ENCODE data around the gene DSCAML1. TPM values are rescaled to one million over a fixed set of nuclear protein-coding genes. Genes with fewer than 3 reads are reported as not detected.
"Not testable (repeated sequence)": the region's sequence is repeated elsewhere in the genome, so short reads cannot be mapped to it uniquely, and the experiment has no call there.

Gene DSCAML1
- total RNA-seq, 1 experiment from 2014 or later = not detected

DNA sequence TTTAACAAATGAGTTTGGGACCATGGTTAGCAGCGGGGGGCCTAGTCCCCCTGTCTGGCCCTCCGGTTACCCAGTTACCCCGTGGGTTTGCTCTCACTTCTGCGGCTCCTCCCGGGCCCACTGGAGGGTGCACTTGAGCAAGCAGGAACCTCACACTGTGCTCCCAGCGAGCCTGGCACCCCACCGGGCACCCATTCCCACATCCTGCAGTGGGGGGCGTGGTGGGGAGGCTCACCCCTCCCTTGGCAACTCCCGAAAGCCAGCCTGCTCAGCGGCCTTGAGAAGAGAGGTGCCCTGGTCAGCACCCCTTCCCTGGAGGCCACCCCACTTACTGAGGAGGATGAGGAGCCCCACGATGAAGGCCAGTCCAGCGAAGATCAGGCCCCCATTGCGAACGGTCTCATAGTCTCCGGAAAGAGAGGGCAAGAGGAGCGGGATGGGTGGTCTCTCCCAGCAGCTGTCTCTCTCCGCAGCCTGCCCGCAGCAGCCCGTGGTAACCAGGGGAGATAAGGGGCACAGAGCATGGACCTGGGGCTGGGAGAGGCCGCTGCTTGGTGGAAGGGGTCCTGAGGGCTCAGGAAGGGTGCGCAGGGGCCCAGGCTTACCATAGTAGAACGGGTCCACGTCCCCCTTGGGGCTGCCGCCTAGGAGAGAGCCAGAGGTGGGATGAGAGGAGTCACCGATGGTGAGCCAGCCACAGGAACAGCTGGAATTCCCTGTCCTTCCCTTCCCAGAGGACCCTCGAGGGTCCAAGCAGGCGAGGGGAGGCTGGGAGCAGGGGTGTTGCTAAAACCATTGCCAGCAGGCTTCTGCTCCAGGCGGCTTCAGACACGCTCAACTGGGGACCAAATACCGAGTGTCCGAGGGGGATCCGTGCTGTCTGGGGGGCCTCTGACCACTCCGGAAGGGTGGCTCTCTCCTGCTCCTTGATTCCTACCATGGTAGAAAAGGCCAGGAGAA, 25.3 kb upstream of the DSCAML1 start:
- peak; percentile 36 for DNase-seq (ENCODE audit: low read depth, low spot score)
- in situ Hi-C loops (cut with HindIII; ENCODE audit: low pct_unique_long_range_greater_than_20kb, low sequenced_read_pairs) = loop anchor here (25.0 kb wide), 1 partner anchor 115 kb away; the partner anchor contains the start of gene TMPRSS13

DNA sequence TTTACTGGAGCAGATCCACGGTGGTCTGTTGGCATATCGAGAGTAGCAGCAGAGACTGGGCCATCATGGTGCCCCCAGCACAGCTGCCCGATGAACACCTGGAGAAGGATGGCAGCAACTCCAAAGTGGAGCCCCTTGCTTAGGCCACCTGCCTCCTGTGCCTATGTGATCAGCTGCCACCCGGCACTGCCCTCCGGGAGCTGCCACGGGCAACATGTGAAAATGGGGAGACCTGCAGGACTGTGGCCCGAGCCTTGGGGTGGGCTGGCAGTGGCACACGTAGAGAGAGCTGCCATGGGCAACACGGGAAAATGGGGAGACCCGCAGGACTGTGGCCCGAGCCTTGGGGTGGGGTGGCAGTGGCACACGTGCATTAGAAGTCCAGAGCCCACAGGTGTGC, 24.4 kb upstream of the DSCAML1 start:
- in situ Hi-C loops (cut with HindIII; ENCODE audit: low pct_unique_long_range_greater_than_20kb, low sequenced_read_pairs) = loop anchor here (25.0 kb wide), 1 partner anchor 116 kb away; the partner anchor contains the start of gene TMPRSS13
- no peak for DNase-seq (ENCODE audit: low read depth, low spot score)

DNA sequence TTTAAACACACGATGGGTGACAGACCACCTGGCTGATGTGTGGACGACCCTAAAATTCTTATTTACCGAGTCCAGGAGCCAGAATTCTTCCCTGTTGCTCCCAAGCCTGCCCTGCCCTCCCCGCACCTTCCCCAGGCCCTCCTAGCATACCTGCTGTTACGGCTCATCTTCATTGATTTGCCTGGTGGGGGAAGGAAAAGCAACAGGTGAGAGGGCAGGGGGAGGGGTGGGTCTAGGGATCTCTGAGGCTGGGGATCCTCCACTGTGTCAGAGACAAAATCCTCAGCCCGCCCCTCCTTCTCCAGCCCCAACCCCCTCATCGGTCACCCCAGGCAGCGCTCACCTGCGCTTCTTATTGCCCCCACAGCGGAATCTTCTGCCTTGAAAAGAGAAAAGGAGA, 23.5 kb upstream of the DSCAML1 start:
- DNase-seq (ENCODE audit: low read depth, low spot score) = no peak
- in situ Hi-C loops (cut with HindIII; ENCODE audit: low pct_unique_long_range_greater_than_20kb, low sequenced_read_pairs) = loop anchor here (25.0 kb wide), 1 partner anchor 117 kb away; the partner anchor contains the start of gene TMPRSS13

DNA sequence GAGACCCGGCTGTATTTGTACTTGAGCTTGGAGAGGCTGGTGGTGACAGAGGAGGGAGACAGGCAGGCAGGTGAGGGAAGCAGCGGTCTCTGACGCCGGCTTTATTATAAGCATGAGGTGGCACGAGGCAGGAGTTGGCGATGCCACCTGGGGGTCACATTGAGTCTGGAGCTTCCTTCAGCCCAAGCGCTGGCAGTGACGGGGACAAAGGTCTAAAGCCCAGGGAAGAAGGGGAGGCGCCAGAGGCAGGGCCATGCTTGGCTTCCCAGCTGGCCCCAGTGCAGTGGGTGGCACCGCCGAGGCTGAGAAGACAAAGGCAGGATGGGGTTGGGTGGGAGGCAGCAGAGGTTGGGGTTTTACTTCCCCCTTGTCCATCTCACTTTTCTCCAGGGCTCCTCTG, 23.1 kb upstream of the DSCAML1 start:
- in situ Hi-C loops (cut with HindIII; ENCODE audit: low pct_unique_long_range_greater_than_20kb, low sequenced_read_pairs) = loop anchor here (25.0 kb wide), 1 partner anchor 117 kb away; the partner anchor contains the start of gene TMPRSS13
- no peak for DNase-seq (ENCODE audit: low read depth, low spot score)

DNA sequence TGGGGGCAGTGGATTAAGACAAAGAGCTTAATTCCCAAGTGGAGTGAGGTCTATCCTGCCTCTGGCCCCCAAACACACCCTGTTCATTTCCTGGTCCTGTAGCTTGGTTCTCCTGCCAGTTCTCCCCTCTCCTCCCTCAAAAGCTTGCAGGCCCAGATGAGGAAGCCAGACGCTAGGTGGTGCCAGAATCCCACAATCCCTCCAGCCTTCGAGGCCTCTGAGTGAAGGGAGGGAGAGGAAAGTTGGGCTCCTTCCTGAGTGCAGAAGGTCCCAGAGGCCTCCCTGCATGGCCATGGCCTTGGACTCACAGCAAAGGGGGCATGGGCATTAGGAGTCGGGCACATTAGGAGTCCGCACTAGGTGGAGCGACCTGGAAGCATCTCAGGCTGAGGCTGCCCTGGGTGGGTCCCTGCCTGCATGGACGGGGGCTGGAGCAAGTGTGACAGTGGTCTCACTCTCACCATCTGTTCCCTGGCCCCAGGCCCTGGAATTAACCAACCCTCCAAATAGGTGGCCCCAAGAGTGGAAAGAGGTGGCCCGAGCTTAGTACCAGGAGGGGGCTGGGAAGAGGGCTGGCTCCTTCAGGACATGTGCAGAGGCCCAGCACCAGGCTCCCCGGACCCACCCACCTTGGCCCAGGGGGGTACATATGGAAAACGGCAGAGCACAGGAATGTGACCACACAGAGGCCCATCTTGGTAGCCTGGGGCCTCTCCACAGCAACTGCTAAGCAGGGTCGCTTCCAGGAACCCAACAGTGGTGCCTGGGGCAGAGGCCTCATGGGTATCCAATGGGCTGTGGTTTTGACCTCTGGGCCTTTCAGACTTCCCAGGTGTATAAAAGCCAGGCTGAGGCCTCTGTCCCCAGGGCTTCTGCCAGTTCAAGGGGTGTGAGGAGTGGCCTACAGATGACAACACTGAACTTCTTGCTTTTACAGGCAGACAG, 22.4 kb upstream of the DSCAML1 start:
- in situ Hi-C loops (cut with HindIII; ENCODE audit: low pct_unique_long_range_greater_than_20kb, low sequenced_read_pairs) = loop anchor here (25.0 kb wide), 1 partner anchor 118 kb away; the partner anchor contains the start of gene TMPRSS13
- peak; percentile 85 for DNase-seq (ENCODE audit: low read depth, low spot score)

DNA sequence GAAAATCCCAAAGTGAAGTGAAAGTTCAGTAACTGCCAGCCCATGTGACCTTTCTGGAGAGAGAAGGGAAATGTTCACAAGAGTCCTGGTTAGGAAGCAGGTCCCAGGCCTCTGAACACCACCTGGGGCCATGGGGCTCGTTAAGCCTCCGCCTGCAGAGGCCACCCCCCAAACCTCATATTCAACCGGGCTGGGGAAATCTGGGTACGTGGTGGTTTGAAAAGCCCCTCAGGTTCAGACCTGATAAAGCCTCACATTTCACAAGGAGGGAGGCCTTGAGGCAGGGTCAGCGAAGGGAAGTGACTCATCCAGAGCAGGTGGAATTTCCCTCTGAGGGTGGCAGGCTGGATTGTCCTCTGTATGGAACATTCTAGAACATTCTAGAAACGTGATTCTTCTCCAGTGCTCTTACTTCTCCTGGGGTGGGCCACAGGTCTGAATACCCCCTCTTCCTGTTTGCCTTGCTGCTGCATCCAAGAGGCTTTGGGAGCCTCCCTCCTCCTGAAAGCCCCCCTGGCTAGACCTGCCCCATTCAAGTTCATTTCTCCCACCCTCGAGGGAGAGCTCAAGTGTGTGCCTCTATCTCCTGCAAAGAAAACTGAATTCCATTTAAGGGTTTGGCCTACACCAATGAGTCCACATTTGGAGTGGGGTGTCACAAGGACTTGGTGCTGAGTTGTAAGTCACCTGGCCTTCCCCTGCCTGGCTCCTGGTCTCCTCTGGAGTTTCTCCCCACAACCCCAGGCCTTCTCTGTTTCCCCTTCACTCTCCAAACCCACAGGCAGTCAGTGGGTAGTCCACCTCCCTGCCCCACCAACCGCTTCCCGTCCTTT, 21.2 kb upstream of the DSCAML1 start:
- no peak for DNase-seq (ENCODE audit: low read depth, low spot score)
- in situ Hi-C loops (cut with HindIII; ENCODE audit: low pct_unique_long_range_greater_than_20kb, low sequenced_read_pairs) = loop anchor here (25.0 kb wide), 1 partner anchor 119 kb away; the partner anchor contains the start of gene TMPRSS13

DNA sequence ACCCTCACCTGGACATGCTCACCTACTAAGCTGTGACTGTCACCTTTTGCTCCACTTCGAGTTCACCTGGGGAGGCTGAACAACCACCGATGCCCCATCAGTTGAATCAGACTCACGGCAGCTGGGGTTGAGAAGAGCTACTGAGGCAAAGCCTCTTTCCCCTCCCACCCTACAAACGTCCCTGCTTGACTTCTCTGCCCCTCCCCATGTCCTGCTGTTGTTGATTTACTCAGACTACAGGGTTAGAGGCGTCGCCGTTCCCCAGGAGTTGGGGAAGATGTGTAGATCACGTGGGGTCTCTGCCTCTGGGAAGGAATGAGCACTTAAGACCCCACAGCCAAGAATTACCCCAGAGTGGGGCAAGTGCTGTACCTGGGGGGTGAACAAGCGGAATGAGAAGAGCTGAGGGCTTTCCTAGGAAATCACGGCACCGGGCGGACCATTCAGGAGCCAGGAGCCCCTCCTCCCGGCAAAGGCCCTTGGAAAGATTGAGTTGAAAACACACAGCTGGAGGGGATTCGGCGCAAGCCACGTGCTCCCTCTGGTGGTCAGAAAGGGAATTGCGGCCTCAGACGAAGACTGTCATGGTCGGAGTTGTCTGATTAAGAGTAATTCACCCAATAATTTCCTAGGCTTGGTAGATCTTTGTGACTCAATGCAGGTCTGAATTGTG, 20.5 kb upstream of the DSCAML1 start:
- in situ Hi-C loops (cut with HindIII; ENCODE audit: low pct_unique_long_range_greater_than_20kb, low sequenced_read_pairs) = loop anchor here (25.0 kb wide), 1 partner anchor 120 kb away; the partner anchor contains the start of gene TMPRSS13
- DNase-seq (ENCODE audit: low read depth, low spot score) = peak; percentile 61

DNA sequence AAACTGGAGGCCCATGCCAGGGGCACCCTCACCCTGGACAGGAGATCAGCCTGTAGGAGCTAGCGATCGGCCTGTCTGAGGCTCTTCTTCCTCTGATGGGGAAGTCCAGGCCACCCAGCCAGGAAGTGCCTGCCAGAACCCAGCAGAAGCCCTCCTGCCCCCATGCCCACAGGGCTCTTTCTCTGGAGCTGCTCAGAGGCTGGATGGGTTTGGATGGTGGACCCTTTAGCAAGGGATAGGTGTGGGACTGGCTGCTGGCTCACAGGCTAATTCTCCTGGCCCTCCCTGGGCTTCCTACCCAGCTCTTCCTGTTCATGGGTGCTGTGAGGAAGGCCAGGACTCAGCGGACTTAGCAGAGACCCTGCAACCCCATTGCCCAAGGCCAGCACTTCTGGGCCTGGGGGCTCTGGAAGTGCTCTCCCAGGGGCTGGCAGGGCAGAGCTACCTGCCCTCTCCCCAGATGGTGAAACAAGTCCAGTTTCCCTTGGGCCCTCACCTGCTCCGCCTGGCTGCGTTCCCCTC, 19.9 kb upstream of the DSCAML1 start:
- DNase-seq (ENCODE audit: low read depth, low spot score) = no peak
- in situ Hi-C loops (cut with HindIII; ENCODE audit: low pct_unique_long_range_greater_than_20kb, low sequenced_read_pairs) = loop anchor here (25.0 kb wide), 1 partner anchor 120 kb away; the partner anchor contains the start of gene TMPRSS13

DNA sequence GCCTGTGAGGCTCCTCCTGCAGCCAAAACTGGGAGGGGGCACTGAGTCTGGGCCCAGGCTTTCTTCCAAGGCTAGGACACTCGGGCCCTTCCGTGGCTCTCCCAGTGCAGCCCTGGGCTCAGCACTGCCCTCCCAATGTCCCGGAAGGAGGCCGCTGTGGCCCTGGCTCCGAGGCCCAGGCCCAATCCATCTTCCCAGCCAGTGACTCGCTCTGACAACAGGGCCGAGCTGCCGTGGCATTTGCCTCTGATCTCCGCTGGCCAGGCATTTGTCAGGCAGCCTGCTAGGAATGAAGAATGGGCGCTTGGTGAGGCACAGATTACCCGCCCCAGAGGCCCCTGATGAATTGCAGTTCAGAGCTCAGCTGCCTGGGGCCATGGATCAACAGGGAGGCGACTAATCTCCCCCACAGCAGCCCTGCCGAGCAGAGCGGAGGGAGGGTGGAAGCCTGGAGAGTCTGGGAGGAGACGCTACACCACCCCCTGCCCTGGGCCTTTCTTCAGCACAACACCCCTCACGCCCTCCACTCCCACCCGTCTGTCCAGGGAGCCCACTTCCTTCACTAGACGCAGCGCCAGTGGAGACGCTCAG, 19.2 kb upstream of the DSCAML1 start:
- no peak for DNase-seq (ENCODE audit: low read depth, low spot score)
- in situ Hi-C loops (cut with HindIII; ENCODE audit: low pct_unique_long_range_greater_than_20kb, low sequenced_read_pairs) = loop anchor here (25.0 kb wide), 1 partner anchor 121 kb away; the partner anchor contains the start of gene TMPRSS13

DNA sequence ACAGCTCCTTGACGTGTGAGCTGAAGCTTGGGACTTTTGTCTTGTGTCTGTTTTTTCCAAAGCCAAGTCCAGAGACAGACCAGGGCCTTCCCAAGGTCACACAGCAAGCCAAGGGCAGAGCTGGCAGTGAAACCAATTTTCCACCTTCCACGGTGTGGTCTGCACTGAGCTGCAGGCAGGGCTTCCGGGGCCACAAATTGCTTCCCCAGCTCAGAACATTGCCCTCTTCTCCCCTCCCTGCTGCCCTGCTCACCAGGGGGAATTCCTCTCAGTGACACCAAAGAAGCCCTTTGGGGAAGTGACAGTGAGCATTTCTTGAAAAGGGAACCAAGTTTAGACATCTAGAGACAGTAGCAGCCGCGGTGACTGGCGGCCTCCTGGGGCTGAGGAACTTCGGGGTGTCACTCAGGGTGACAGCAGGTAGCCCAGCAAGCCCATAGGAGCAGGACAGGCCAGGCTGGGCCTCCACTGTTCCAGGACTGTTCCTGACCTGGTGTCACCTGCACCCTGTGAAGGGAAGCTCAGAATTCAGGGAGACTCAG, 18.3 kb upstream of the DSCAML1 start:
- in situ Hi-C loops (cut with HindIII; ENCODE audit: low pct_unique_long_range_greater_than_20kb, low sequenced_read_pairs) = loop anchor here (25.0 kb wide), 1 partner anchor 122 kb away; the partner anchor contains the start of gene TMPRSS13
- DNase-seq (ENCODE audit: low read depth, low spot score) = no peak

DNA sequence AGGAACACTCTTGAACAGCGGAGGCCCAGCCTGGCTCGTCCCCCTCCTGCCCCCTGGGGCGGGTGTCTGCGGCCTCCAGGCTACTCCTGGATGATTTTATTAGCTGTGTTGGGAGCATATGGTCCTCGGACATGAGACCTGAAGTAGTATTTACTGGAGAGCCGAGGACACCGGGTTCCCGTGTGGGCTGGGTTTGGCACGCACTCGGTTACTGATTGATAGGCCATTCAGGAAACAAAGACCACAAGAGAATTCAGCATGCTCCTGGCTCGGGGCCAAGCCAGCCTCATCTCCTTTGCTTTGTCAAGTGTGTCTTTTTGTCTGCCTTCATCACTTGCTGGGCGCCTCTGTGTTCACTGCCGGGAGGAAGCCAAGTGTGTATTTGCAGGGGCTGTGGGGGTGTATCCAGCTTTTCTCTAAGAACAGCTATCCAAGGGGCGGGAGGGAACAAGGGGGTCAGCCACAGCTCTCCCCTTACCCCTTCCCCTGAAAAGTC, 17.8 kb upstream of the DSCAML1 start:
- in situ Hi-C loops (cut with HindIII; ENCODE audit: low pct_unique_long_range_greater_than_20kb, low sequenced_read_pairs) = loop anchor here (25.0 kb wide), 1 partner anchor 122 kb away; the partner anchor contains the start of gene TMPRSS13

DNA sequence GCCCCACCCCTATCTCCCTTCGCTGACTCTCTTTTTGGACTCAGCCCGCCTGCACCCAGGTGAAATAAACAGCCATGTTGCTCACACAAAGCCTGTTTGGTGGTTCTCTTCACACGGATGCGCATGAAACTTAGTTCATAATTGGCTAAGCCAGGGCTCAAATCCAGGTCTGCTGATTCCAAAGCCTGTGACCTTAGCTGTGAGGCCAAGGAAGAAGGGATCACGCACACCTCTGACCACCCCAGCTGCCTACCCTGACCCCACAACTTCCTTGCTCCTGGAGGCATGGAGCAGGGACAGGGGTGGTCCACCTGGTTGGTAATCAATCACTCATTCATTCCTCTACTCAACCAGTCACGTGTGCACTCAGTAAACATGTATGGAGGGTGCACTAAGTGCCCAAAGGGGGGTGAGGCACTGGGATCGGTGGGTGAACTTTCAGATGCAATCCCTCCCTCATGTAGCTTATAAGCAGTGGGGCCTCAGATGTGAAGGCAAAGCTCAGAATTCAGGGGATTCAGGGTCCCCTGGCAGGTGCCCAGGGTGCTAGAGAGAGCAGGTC, 17.3 kb upstream of the DSCAML1 start:
- in situ Hi-C loops (cut with HindIII; ENCODE audit: low pct_unique_long_range_greater_than_20kb, low sequenced_read_pairs) = loop anchor here (25.0 kb wide), 1 partner anchor 123 kb away; the partner anchor contains the start of gene TMPRSS13

More for the DNA sequence above, 17.8 kb upstream of the DSCAML1 start:
- no peak for DNase-seq (ENCODE audit: low read depth, low spot score)

DNA sequence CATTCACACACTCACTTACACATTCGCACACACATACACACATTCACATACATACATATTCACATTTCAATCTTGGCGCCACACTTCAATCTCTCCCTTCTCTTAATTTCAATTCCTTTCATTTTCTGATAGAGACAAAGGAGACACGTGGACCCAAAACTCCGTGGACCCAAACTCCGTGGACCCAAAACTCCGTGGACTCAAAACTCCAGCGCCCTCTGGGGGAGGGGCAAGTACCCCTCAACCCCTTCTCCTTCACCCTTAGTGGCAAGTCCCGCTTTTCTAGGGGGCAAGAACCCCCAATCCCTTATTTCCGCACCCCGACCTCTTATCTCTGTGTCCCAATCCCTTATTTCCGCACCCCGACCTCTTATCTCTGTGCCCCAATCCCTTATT, 13.0 kb upstream of the DSCAML1 start:
- in situ Hi-C loops (cut with HindIII; ENCODE audit: low pct_unique_long_range_greater_than_20kb, low sequenced_read_pairs) = loop anchor here (25.0 kb wide), 1 partner anchor 127 kb away; the partner anchor contains the start of gene TMPRSS13
- not testable (repeated sequence) for DNase-seq (ENCODE audit: low read depth, low spot score)

More for the DNA sequence above, 17.3 kb upstream of the DSCAML1 start:
- no peak for DNase-seq (ENCODE audit: low read depth, low spot score)

DNA sequence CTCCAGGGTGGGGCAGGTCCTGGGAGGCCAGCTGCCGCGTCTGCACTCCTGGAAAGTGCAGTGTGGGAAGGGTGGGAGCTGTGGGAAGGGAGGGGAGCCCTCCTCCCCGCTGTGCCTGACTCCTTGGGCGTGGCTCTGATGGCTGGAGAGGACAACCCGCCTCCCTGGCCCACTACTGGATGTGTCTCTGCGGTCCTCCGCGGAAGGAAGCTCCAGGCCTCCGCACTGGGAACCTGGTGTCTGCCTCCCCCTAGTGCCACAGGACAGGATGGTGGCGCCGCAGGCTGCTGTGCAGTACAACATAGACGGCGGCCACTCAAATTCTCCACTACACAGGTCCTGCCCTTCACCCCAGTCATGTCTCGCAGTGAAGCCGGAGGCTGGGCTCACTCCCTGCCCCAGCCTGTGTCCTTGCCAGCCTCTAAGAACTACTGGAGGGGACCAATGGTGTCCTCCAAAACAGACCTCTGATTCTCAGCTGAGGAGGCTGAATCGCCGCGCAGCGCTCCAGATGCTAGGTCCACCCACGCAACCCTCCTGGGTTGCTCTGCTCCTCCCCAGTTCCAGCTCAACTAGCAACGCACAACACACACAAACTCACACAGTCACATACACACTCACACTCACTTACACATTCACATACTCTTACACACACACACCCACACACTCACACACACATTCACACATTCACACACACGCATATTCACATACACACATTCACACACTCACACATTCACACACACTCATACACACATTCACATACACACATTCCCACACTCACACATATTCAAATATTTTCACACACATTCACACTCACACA, 12.4 kb upstream of the DSCAML1 start:
- peak; percentile 51 for DNase-seq (ENCODE audit: low read depth, low spot score)
- in situ Hi-C loops (cut with HindIII; ENCODE audit: low pct_unique_long_range_greater_than_20kb, low sequenced_read_pairs) = loop anchor here (25.0 kb wide), 1 partner anchor 128 kb away; the partner anchor contains the start of gene TMPRSS13
